Measurements from ENCODE around the gene LAYN.
A peak's percentile ranks its signal among the peaks of the same experiment; 100 is the strongest.

The LAYN gene

GRCh38 chr11:111562692-111563389, 22.3 kb downstream of the LAYN start:
- DNase-seq = no peak

GRCh38 chr11:111565114-111565720, 24.7 kb downstream of the LAYN start:
- DNase-seq = peak; percentile 77

- DNase-seq = no peak
These were observed 25.8 kb downstream of the LAYN start for GRCh38 chr11:111566324-111566723.

DNA sequence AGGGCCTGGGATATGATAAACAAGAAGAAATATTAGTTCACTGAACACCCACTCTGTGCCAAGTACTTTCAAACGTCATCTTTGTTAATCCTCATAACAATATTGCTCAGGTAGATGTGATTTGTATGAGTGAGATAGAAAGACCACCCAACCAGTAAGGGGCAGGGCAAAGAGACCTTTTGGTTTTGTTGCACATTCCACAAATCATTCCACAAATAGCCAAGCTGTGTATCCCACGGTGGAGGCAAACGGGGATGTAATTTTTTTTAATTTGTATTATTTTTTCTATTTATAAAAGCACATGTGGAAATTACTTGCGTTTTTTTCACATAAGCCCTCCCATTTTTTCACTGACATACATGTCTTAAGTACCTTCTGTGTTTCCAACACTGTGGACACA, 29.0 kb downstream of the LAYN start:
- no peak for DNase-seq

GRCh38 chr11:111570796-111571195, 30.3 kb downstream of the LAYN start:
- no peak for DNase-seq

DNA sequence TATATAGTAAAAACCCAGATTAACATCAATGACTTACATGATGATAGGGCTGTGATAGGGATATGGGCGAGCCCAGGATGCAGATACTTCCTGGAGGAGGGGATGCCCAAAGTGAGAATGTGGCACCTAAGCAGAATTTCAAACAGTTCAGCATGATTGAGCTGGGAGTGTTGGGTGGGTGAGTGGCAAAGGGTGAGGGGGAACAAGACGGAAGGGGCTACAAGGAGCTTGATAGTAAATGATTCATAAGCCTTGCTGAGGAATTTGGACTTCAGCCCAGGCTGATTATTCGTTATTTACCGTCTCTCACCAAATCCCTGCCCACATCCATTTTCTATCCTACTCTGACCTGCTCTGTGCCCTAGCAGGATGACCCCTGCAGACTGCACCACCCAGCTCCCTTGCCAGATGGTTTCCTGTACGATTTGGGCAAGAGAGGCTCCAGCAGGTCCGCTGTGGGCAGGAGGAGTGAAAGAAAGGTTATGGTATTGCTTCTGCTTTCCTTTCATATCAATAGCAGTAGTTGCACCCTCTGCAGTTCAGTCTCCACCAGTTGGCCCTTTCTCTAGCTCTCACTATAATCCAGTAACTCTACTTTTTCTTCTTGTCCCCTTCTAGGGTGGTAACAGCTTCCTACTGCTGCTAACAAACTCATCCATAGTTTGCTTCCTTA, 31.4 kb downstream of the LAYN start:
- no peak for DNase-seq

GRCh38 chr11:111572581-111572980, 32.1 kb downstream of the LAYN start:
- no peak for DNase-seq

DNA sequence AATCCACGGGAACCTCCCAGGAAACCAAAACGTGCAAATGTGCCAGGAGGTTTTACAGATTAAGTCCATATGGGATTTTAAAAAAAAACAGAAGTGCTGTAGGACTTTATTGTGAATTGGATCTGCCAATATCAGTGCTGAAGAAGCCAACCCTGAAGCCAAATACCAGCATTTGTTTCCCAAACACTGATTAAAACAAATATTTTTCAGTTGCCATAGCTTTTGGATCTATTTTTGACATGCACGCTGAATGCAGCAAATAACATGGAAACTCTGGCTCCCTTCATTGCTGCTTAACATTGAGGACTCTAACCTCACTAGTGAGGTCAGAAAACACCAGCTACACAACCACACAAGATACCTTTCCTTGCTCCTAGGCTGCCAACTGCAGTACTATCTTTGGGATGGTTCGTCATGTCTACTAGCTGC, 33.3 kb downstream of the LAYN start:
- no peak for DNase-seq

DNA sequence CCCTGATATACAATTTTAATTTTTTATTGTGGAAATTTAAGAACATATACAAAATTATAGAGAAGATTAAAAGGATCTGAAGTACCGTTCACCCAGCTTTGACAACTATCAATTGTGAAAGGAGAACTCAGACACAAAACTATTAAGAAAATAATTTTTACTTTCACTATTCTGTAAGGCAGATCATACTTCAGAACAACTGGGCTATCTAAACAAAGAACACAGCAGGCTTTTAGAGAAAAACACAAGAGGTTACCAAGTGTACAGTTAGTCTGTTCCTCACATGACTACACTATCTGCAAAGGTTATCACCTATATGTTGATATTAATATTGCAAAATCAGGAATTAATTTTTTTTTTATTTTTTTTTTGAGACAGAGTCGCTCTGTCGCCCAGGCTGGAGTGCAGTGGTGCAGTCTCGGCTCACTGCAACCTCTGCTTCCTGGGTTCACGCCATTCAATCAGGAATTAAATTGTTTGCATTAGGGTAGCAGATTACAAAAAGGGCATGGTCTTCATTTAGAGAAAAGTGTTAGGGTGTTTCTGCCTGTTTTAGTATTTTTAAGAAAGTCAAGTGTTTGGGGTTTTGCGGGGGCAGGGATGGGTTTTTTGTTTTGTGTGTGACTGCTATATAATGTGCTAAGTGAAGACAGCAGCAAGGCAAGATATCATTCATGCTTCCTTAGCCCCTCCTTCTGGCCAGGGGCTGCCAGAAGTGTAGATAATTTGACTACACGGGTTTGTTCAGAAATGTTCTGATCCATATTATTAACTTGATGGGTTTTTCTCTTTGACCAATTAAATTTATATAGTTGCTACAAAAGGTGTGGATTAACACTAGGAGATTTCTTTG, 34.1 kb downstream of the LAYN start:
- no peak for DNase-seq

DNA sequence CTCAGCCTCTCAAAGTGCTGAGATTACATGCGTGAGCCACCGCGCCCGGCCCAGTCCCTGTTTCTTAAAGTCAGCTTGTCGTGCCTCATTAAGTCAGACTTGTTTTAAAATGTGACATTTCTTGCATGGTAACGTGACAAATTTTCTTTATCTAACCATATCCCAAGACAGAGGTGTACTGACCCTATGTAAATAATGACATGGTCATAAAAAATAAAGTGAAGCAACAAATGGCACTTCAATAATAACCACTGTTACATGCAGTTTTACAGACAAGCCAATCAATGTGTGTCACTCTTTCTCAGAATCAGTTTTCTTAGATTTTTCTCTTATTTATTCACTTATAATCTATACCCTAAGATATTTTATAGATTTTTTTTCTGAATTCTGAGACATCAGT, 35.2 kb downstream of the LAYN start:
- DNase-seq = no peak

DNA sequence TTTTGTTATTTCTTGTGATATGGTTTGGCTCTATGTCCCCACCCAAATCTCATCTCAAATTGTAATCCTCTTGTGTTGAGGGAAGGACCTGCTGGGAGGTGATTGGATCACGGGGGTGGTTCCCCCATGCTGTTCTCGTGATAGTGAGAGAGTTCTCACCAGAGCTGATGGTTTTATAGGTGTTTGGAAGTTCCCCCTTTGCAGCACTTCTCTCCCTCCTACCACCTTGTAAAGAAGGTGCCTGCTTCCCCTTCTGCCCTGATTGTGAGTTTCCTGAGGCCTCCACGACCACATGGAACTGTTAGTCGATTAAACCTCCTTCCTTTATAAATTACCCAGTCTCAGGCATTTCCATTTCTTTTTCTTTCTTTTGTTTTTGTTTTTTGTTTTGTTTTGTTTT, 37.3 kb downstream of the LAYN start:
- no peak for DNase-seq

- no peak for DNase-seq
These were observed 40.8 kb downstream of the LAYN start for GRCh38 chr11:111581341-111581740.

- no peak for DNase-seq
These were observed 41.6 kb downstream of the LAYN start for GRCh38 chr11:111582163-111582562.

GRCh38 chr11:111582881-111583280, 42.4 kb downstream of the LAYN start:
- no peak for DNase-seq

DNA sequence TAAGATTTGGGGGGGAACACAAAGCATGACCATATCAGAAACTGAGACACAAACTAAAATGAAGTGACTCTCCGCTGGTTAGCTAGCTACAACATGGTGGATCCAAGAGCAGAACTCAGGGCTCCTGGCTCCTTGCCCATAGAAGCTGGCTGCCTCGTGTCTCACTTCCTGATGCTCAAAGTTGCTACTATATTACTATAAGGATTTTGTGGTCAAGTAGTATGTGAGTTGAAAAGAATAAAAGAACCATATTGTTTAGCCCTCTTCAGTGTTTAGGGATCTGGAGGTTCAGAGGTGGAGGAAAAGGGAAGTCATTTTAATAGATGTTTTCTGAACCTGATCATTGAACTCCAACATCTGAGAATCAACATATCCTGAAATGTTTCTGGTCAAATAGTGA, 44.9 kb downstream of the LAYN start:
- no peak for DNase-seq

DNA sequence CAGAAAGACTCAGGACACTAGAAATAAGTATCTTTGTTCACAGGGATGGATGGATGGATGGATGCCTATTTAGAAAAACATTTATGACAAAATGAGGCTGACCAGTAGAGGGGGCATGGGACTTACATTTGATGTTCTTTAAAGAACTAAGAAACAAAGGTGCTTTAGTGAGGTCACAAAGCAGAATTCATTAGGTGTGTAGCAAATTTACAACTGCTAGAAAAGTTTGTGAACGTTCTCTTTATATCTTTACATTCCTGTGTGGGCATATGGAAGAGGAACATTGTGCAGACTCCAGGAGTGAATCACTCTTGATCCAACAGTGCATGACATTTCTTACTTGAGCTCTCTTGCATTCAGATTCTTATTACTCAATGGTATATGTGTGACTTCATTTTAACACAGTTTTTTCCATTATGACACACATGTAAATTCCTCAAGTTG, 45.9 kb downstream of the LAYN start:
- peak; percentile 48 for DNase-seq

GRCh38 chr11:111589114-111589513, 48.6 kb downstream of the LAYN start:
- no peak for DNase-seq

DNA sequence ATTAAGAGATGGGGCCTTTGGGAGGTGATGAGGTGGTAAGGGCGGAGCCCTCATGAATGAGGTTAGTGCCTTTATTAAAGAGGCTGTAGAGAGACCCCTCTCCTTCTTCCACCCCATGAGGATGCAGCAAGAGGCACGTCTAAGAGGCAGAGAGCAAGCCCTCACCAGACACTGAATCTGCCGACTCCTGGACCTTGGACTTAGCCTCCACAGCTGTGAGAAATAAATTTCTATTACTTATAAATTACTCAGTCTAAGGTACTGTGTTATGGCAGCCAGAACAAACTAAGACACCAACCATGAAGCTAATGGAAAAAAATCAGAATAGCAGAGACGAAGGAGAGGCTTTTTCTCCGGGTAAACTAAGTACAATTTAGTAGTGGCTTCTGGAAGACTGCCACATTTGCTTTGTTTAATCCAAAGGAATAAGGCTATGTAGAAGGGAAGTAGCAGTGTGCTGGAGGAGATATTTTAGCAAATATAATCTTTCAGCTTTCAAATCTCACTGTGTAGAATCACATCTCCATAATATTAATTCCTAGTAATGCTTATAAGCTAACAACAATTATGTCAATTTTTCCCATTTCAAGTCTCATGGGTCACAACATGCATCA, 49.5 kb downstream of the LAYN start:
- no peak for DNase-seq

DNA sequence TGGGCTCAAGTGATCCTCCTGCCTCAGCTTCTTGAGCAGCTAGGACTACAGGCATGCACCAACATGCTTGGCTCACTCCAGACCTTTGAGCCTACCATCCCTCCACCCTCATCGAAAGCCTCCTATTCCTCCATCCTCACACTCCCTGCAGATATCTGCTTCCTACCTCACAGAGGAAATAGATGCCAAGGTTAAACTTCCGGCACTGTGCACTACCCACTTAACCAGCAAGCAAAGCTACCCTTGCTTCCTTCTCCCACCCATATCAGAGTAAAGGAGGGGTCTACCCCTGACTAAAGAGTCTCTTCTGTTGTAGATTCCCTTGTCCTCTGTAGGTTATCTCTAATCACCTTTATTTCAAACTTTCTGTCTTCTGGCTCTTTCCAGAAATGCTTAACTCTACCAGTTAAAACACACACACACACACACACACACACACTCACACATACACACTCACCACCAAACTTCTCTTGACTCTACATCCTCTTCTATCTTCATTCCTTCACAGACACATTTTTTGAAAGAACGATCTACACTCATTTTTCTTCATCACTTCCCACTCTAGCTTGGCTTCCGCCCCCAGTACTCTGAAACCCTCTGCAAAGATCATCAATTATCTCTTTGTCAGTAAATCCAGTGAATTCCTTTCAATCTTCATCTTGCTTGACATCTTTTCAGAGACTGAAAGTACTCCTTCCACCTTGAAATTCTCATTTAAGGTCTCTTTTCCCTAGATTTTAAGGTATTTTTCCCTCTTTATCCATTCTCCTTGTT, 50.9 kb downstream of the LAYN start:
- DNase-seq = no peak

- no peak for DNase-seq
These were observed 52.0 kb downstream of the LAYN start for GRCh38 chr11:111592491-111592890.

DNA sequence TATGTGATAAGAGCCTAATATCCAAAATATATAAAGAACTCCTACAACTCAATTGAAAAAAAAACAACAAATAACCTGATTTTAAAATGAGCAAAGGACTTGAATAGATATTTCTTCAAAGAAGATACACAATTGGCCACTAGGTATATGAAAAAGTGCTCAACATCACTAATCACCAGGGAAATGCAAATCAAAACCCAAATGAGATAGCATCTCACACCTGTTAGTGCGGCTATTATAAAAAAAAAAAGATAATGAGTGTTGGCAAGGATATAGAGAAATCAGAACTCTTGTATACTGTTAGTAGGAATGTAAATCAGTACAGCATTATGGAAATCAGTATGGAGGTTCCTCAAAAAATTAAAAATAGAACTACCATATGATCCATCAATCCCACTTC, 55.8 kb downstream of the LAYN start:
- DNase-seq = no peak

DNA sequence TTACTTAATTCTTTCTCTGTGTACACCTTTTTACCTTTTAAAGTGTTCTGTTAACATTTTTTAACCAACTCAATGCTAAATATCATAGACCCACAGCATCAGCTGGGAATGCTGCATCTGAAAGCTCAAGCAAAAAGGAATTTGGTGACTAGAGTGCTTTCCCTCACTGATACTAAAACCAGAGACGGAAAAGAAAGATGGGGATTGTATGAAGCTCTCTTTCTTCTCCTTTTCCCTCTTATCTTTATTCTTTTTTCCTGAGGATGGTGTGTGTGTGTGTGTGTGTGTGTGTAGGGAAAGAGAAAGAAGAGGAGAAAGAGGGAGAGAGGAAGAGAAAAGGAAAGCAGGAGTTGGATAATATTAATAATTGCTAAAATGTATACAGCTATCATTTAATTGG, 57.6 kb downstream of the LAYN start:
- DNase-seq = no peak
